Activated T-cell treated with anti-CD3 and anti-CD28 coated beads, Interleukin-2, amount 50 U/mL, for 24 hours (primary cell): Measurements from ENCODE around the gene DPCD.
A peak's percentile ranks its signal among the peaks of the same experiment; 100 is the strongest.

Experiments
- DNase-seq: peaks from one replicate; pipeline ENCODE4 v3.0.0-alpha.2; 2020
- H3K27ac Mint-ChIP-seq: 2 replicates; pipeline ENCODE4 v1.8.0; 2020; ENCODE audit warnings: mild to moderate bottlenecking, mixed read lengths
- H3K27me3 Mint-ChIP-seq: 2 replicates; pipeline ENCODE4 v1.8.0; 2020; ENCODE audit warnings: mixed read lengths
- H3K36me3 Mint-ChIP-seq: 2 replicates; pipeline ENCODE4 v1.8.0; 2020; ENCODE audit warnings: low read depth, mixed read lengths
- H3K4me1 Mint-ChIP-seq: 2 replicates; pipeline ENCODE4 v1.8.0; 2020; ENCODE audit warnings: low read depth, mixed read lengths
- H3K4me3 Mint-ChIP-seq: 2 replicates; pipeline ENCODE4 v1.8.0; 2020; ENCODE audit warnings: mild to moderate bottlenecking, moderate library complexity, mixed read lengths
- H3K9me3 Mint-ChIP-seq: 2 replicates; pipeline ENCODE4 v1.8.0; 2020; ENCODE audit warnings: mixed read lengths

The DPCD gene

DNA sequence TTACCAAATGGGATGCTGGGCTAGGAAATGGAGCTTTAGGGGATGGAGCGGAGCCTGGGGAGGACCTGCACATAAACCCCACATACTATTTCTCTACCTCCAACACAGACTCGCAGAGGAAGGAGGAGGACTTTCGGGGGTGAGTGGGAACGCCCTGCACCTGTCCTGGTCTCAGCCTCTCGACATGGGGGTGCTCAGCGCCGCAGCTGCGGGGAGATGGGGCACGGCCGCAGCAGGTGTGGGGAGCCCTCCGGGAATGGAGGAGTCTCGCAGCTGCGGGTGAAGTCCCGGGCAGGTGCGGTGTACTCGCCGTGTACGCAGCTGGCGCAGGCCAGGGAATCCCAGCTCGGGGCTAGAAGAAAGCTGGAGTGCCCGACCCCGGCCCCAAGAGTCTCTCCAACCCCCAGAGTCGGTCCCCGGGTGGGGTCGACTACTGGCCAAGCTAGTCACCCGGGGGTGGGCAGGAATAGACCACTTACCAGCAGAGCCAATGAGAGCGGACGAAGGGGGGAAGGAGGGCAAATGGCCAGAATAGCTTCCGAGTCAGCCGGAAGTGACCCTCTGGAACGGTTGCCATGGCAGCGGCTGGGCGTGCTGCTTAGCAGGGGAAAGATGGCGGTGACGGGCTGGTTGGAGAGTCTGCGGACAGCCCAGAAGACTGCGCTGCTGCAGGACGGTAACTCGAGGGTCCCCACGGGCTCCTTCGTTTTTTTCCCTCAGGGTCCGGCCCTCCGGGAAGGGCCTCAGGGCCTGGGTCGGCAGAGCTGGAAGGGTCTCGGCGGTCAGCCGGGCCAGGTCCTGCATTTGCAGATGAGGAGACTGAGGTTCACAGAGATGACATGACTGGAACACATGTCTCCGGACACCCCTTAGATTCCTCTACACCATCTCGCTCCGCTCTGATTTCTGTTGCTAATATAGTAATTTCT, at the start of gene DPCD, which contains the start of gene POLL:
Gene DPCD, plus strand, starts transcription at position 597 of the 929 bp plus-strand sequence. Its CDS starts 16 bp downstream, at position 613.
Gene POLL, minus strand, starts transcription at position 533 of the 929 bp plus-strand sequence. CDS start 897 bp downstream, outside the sequence.
- Mint-ChIP-seq H3K36me3 (peaks cover 43% of the 10 kb centered on the region), H3K4me3 (peak within 1 kb of the TSS; percentile 93), H3K27ac (peak within 1 kb of the TSS; percentile 90), H3K9me3 (no peaks in the 10 kb centered on the region), H3K4me1 (peaks cover 26% of the 10 kb centered on the region), H3K27me3 (no peaks in the 10 kb centered on the region)
- DNase-seq = peak; percentile 93

DNA sequence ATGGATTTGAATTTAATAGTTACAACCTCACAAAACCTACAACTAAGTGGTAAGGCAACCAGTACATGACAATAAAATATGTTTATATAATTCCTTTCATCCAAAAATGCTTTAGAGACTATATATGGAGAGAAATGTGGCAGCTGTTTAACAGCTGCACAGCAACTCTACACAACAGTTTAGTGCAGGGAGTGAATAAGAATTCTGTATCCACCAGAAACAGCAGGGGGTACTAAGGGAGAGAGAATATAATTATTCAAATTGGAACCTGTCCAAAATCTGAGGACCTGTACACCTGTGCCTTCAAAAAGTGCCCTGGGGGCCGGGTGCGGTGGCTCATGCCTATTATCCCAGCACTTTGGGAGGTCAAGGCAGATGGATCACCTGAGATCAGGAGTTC, 49.7 kb upstream of the DPCD start:
- no peak overlapping the region for H3K4me3 Mint-ChIP-seq
- H3K36me3 Mint-ChIP-seq = peaks cover 53% of the 10 kb centered on the region
- no peaks in the 10 kb centered on the region for H3K9me3 Mint-ChIP-seq
- H3K27me3 Mint-ChIP-seq = no peaks in the 10 kb centered on the region
- DNase-seq = no peak
- no peak overlapping the region for H3K27ac Mint-ChIP-seq
- H3K4me1 Mint-ChIP-seq = no peaks in the 10 kb centered on the region

DNA sequence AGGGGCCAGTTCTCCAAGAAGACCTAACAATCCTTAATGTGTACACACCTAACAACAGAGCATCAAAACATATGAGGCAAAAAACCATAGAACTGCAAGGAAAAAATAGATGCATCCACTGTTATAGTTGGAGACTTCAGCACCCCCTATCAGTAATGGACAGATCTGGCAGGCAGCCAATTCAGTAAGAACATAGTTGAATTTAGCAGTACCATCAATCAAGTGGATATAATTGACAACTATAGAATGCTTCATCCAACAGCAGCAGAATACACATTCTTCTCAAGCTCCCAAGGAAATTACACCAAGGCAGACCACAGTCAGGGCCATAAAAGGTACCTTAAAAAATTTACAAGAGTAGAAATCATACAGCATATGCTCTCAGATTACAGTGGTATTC, 42.2 kb upstream of the DPCD start:
- H3K4me3 Mint-ChIP-seq = no peak overlapping the region
- no peaks in the 10 kb centered on the region for H3K9me3 Mint-ChIP-seq
- H3K36me3 Mint-ChIP-seq = peaks cover 29% of the 10 kb centered on the region
- H3K27ac Mint-ChIP-seq = no peak overlapping the region
- no peaks in the 10 kb centered on the region for H3K27me3 Mint-ChIP-seq
- no peak for DNase-seq
- peaks cover 3% of the 10 kb centered on the region for H3K4me1 Mint-ChIP-seq

DNA sequence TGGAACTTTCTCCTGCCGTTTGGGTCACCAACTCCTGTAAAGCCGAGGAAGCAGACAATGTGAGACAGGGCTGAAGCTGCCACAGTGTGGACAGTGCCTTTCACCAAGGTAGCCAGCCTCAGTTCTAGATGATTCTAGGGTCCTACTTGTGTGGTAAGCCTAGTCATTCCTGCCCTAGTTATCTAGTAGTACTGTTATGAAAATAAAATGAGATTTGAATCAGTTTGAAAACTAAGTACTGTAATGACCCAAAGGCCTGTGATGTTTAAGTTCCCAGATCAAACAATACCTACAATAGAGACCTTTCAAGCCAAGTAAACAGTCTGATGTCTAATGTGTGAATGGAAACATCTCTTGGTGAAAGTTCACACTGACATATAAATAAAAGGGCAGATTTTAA, 37.2 kb upstream of the DPCD start:
- Mint-ChIP-seq H3K27me3 (no peaks in the 10 kb centered on the region), H3K27ac (peak overlapping the region; percentile 8), H3K4me3 (no peak overlapping the region), H3K36me3 (peaks cover 35% of the 10 kb centered on the region), H3K4me1 (peaks cover 9% of the 10 kb centered on the region), H3K9me3 (no peaks in the 10 kb centered on the region)
- no peak for DNase-seq

DNA sequence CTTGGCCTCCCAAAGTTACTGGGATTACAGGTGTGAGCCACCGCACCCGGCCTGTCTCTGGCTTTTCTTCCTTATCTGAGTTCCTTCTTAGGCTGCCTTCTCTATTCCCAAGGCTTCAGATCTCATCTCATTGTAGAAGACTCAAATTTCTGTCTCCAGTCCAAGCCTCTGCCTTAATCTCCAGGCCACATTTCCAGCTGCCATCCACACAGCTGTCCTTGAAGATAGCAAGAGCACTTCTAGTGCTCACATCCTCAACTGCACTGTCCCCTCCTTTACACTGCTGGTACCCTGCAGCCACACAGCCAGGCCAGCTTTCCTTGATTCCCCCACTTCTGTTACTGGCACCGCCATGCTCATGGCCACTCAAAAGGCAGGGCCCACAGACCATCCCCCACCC, 35.7 kb upstream of the DPCD start:
- Mint-ChIP-seq H3K4me3 (no peak overlapping the region), H3K27me3 (no peaks in the 10 kb centered on the region), H3K9me3 (no peaks in the 10 kb centered on the region), H3K36me3 (peaks cover 35% of the 10 kb centered on the region), H3K27ac (no peak overlapping the region), H3K4me1 (peaks cover 9% of the 10 kb centered on the region)
- DNase-seq = no peak

DNA sequence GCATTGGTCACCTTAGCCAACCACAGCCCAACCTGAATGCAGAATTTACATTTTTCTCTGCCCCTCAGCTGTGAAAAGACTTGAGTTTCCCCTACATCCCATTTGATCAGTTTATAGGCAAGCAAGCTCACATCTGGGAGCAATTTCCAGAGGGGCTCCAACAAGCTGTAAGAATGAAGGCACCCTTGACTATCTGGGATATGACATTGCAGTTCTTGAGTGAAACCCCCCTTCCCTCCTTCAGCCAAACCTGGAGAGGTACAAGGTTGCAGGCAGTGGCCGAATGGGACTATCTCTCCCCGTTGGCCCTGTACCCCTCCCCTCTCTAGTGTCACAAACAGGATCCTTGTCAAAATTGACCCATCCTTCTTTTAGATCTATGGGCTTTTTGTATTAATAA, 30.6 kb upstream of the DPCD start:
- Mint-ChIP-seq H3K36me3 (peaks cover 17% of the 10 kb centered on the region), H3K4me1 (peaks cover 17% of the 10 kb centered on the region), H3K4me3 (no peak overlapping the region), H3K9me3 (no peaks in the 10 kb centered on the region), H3K27ac (no peak overlapping the region), H3K27me3 (no peaks in the 10 kb centered on the region)
- DNase-seq = no peak

DNA sequence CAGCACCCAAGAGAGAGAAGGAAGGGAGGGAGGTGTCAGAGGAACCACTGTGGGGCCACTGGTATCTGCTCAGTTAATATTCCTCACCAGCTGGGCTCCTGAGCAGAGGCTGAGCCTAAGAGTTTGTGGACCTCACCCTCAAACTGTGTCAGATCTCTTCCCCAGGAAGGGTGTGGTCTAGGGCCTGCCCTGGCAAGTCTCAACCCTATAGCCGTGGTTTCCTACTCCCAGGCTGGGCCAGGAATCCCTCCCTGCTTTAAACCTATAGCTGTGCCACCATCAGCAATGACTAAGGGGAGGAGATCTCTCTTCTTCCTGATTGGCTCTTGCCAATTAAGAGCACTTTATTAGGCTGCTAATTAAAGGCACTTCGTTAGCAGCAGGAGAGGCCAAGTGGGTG, 29.9 kb upstream of the DPCD start:
- Mint-ChIP-seq H3K36me3 (peaks cover 10% of the 10 kb centered on the region), H3K4me3 (no peak overlapping the region), H3K27ac (no peak overlapping the region), H3K9me3 (no peaks in the 10 kb centered on the region), H3K4me1 (peaks cover 17% of the 10 kb centered on the region), H3K27me3 (peaks cover 4% of the 10 kb centered on the region)
- no peak for DNase-seq

DNA sequence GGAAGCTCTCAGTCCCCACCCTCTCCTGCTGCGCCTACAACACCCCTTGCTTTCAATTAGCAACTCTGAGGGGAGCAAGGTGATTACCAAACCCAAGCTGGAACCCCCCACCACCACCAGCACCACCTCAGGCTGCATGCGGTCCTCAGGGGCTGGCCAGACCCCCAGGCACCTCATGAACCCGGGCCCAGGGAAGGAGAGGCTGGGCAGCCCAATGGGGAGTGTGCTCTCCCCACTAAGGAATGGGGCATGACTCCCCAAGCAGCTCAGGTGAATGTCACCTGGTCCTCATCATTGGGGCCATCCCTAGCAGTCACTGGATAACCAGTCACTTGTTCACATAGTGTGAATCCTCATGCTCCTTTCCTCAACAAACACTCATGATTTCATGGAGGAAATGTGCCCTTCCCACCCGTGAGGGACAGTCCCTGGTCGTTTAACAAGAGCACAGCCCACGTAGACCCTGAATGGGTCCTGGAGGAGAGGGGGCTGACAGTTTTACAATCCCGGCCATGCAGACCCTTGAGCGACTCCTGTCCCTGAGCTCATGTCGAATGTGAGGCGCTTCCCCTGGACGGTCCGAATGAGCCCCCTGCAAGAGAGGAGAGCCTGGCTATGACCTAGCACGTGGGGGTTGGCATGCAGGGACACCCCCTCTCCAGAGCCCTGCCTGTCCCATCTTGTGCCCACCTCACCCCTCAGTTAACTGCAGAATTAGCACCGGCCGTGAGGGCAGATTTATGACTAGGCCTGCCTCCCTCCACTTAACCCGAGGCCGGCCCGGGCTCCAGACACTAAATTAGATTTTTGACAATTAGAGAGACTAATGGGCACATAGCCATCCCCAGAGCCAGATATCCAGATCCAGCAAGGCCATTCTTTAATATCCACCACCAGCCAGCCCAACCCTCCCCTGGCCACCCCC, 29.2 kb upstream of the DPCD start:
- Mint-ChIP-seq H3K9me3 (no peaks in the 10 kb centered on the region), H3K27me3 (peaks cover 12% of the 10 kb centered on the region), H3K27ac (no peak overlapping the region), H3K4me1 (peaks cover 17% of the 10 kb centered on the region), H3K4me3 (no peak overlapping the region), H3K36me3 (peaks cover 3% of the 10 kb centered on the region)
- no peak for DNase-seq

DNA sequence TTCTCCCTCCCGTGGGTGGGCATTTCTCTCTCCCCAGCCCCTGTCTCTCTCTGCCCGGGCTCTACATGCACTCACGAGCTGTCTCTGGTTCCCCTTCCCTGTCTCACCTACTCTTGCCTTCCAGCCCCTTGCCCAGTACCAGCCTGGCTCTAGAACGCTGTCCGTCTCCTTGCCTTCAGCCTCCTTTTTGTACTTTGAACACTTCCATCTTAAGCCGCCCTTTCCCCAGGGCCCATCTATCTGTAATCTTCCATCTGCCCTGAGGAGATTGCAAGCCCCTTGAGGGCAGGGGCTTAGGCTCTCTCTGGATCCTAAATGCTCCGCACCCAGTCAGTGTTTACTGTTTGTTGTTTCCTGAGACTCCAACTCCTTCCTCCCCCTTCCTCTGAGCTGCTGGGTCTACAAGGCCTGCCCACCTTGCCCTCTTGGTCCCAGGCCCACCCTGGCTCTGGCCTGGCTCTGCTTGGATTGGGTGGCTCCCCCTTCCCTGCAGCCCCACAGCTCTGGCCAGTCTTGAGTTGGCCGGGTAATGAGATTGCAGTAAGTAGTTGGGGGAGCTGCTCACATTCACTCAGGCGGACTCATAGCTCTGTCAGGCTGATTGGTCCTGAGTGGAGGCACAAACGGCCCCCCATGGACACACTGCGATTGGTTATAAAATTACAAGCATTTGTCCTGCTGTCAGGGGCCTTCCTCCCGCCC, 28.4 kb upstream of the DPCD start:
- DNase-seq = no peak
- H3K4me3 Mint-ChIP-seq = no peak overlapping the region
- H3K36me3 Mint-ChIP-seq = no peaks in the 10 kb centered on the region
- H3K9me3 Mint-ChIP-seq = no peaks in the 10 kb centered on the region
- H3K27me3 Mint-ChIP-seq = peaks cover 16% of the 10 kb centered on the region
- H3K4me1 Mint-ChIP-seq = peaks cover 17% of the 10 kb centered on the region
- no peak overlapping the region for H3K27ac Mint-ChIP-seq

DNA sequence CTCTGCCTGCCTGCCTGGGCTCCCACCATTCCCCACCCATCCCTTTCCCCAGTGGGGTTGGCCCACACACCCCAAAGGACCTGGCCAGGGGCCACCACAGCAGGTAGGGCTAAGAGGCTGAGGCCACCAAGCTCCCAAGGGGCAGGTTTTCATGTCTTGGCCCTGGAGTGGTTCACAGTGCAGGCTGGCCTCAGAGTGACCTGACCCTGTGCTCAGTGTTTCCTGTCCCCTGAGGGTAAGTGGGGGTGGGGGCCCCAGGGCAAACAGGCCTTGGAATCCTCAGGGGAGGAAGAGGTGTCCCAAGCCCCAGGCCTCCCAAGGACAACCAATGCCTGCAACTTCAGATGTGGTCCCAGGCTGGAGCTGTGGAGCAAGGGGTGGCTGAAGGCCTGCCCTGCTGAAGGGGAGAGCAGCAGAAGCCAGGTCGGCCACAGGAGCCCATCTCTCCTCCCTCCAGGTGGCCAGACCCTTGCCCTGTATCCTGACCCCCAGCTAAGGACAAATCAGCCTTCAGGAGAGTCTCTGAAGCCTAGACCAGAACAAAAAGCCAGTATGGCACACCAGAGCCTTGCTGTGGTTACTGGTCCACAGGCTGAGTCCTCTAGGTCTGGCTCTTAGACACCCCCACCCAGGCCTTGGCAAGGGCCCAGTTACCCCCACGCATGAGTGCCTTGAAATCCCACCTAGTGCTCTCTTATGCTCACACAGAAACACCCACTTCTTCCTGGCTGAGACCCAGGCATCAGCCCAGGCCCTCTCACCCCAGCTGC, 27.6 kb upstream of the DPCD start:
- Mint-ChIP-seq H3K27ac (no peak overlapping the region), H3K4me3 (no peak overlapping the region), H3K36me3 (no peaks in the 10 kb centered on the region), H3K9me3 (no peaks in the 10 kb centered on the region), H3K27me3 (peaks cover 23% of the 10 kb centered on the region), H3K4me1 (peaks cover 17% of the 10 kb centered on the region)
- no peak for DNase-seq

DNA sequence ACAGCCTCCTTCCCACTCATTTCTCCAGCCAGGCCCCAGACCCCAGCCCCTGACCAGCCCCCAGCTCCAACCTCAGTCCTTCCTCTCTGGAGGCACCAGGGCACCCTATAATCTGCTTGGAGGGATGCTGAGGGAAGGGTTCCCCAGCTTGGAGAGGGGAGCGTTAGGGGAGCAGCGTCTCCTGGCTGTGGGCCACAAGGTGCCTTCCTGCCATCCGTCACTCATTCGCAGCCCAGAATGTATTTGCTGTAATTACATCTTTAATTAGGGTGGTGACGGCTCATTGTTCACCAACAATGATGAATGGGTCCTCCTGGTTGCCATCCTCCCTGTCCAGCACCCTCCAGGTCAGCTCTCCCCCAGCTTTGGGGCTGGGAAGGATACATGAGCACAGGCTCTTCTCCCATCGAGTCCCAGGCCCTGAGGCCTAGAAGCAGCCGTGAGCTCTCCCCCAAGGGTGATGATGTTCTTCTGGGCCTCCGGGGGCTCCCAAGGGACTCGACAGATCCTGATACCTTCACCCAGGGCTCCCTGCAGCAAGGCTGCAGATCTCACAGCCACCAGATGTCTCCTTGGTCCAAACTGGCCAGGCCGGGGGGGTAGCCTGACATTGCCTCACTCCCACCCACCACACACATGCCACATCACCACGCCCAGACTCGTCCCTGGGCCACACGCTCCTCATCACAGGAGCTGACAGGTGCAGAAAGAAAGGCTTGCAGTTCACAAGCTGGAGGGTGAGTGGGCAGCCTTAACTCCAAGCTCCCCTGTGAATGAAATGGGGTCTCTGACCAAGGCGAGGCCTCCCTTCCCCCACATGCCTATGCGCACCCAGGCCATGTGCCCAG, 26.8 kb upstream of the DPCD start:
- Mint-ChIP-seq H3K27me3 (peaks cover 31% of the 10 kb centered on the region), H3K4me1 (peaks cover 19% of the 10 kb centered on the region), H3K36me3 (no peaks in the 10 kb centered on the region), H3K9me3 (no peaks in the 10 kb centered on the region), H3K4me3 (no peak overlapping the region), H3K27ac (peak overlapping the region; percentile 33)
- DNase-seq = no peak

DNA sequence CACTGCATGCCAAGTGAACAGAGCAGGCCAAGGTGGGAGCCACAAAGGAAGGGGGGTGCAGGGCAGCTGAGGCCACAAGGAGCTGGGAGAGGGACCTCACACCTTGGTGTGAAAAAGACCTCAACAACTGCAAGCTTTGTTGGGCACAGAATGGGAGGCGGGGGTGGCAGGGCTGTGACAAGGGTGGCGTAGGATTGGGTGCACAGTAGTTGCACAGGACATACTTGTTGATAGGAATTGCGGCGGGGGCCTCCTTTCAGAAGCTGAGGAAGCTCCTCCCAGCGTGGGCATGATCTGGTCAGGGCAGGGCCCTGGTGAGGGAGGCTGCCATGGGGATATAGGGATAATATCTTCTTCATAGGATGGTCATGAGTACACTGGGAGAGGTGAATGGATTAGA, 25.9 kb upstream of the DPCD start:
- Mint-ChIP-seq H3K27ac (no peak overlapping the region), H3K36me3 (no peaks in the 10 kb centered on the region), H3K4me3 (no peak overlapping the region), H3K9me3 (no peaks in the 10 kb centered on the region), H3K4me1 (peaks cover 24% of the 10 kb centered on the region), H3K27me3 (peaks cover 39% of the 10 kb centered on the region)
- no peak for DNase-seq

DNA sequence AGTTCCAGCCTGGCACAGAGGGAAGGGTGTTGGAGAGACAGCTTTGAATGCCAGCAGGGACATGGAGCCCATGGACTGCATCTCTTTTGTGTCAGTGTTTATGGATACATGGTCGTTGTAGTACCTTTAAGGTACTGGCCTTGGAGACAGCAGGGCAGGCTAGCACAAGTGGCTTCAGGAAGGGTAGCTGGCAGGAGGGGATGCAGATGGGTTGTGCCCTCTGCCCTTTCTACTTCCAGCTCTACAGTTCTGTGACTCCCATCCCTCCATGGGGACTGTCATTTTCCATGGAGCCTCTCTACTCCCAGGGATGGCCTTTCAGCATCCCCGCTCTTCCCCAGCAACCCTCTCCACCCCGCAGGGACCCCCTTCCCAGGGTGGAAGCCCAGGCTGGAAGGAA, 25.1 kb upstream of the DPCD start:
- DNase-seq = no peak
- Mint-ChIP-seq H3K36me3 (no peaks in the 10 kb centered on the region), H3K4me3 (no peak overlapping the region), H3K27me3 (peaks cover 46% of the 10 kb centered on the region), H3K9me3 (no peaks in the 10 kb centered on the region), H3K4me1 (peaks cover 22% of the 10 kb centered on the region), H3K27ac (no peak overlapping the region)
